Mucosa of descending colon (tissue), 3 donors: ENCODE data around the gene TGFBI. TPM values are rescaled to one million over a fixed set of nuclear protein-coding genes. Genes with fewer than 3 reads are reported as not detected.

Experiments
- ATAC-seq: fragments of 200-7000 bp; cut with Tn5 transposase; one replicate; pipeline ENCODE4 v1.9.1; 2020; ENCODE audit warnings: mild to moderate bottlenecking, moderate library complexity
- DNase-seq, 3 donors: peaks; one replicate each; pipeline ENCODE4 v3.0.0-alpha.2; 2020
- H3K36me3 ChIP-seq: fragments of 200-600 bp; one replicate; pipeline ENCODE4 v1.8.0; 2021; ENCODE audit warnings: low read depth, mild to moderate bottlenecking
- H3K4me1 ChIP-seq: fragments of 200-600 bp; one replicate; pipeline ENCODE4 v1.8.0; 2021; ENCODE audit warnings: low read depth, mild to moderate bottlenecking
- H3K4me3 ChIP-seq: fragments of 200-600 bp; one replicate; pipeline ENCODE4 v1.8.0; 2021; ENCODE audit warnings: mild to moderate bottlenecking
- H3K9me3 ChIP-seq: fragments of 200-600 bp; one replicate; pipeline ENCODE4 v1.8.0; 2021; ENCODE audit warnings: mild to moderate bottlenecking
- CTCF ChIP-seq: fragments of 200-600 bp; IDR thresholded peaks from one replicate; pipeline ENCODE4 v1.8.0; 2022; ENCODE audit warnings: antibody characterized with exemption, mild to moderate bottlenecking
- intact Hi-C, 2 donors: fragments of 100-400 bp; cut with DNase I in 1 of 2; cut with micrococcal nuclease in 1 of 2; formaldehyde crosslinking; loops; one replicate each; pipeline versions ENCODE4 v1.11.0 to v1.11.1; 2022; cut with DNase I, micrococcal nuclease
- total RNA-seq, 3 donors: library from RNA; stranded (reverse); fragmentation: NEBNext Ultra II Directional in 2 of 3; extraction: Animal tissue kit (Norgen Biotek cat#: 25700) in 2 of 3; gene quantifications; one replicate each; pipeline versions ENCODE4 v1.2.1 to v1.2.4, GENCODE V29; 2021 to 2023
- donor health status: DM: no; HTN: no; CAD: no; lungs with moderate emphysema.
- donor health status: DM: no; HTN: no; CAD: no.
- donor health status: DM: no; HTN: yes; CAD: no.

TGFBI gene
- total RNA-seq, 3 donors from 2014 or later, result 26.8 to 77.1 (median 47.0) TPM

- no peaks in the 10 kb centered on the region for H3K9me3 ChIP-seq
- intact Hi-C loops, result no loop called here
These were observed 58.2 kb downstream of the TGFBI start for GRCh38 chr5:136086783-136087566.

DNA sequence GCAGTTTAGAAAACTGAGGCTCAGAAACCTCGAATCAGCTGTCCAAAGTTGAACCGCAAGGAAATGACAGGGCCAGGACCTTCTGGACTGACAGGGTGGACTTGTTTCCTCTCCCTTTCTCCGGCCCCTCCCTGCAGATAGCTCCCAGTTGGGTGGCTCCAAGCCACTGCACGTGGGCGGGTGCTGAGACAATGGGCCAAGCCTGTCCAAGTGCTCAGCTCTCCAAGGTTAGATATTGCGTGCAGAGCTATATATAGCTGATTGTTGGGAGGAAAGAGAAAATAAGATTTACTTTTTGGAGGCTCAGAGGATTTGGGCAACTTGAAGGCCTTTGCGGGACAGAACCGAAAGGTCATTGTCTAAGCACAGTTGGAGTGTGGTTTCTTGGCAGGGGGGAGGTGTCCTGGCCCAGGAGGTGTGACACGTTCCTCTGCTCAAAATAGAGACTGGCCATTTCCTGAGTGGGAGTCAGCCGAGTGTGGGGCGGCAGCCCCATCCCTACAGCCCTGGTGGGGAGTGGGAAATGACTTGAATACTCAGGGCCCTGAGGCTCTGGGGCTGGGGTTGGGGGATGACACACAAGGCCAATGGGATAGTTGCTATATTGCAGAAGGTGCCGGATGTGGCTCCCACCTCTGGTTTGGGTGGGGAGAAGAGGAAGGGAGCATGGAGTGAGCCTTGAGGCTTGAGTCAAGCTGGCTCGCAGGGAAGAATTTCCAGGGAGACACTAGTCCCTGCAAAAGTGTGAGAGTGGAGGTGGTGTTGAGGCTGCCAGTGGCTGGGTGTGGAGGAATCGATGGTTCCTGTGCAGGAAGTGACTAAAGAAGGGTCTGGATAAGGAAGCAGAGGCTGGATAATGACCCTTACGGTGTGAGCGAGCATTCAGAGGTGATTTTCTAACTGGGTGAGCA, 59.4 kb downstream of the TGFBI start:
- Histone ChIP-seq H3K36me3 (no peaks in the 10 kb centered on the region), H3K4me1 (peaks cover 24% of the 10 kb centered on the region), H3K9me3 (no peaks in the 10 kb centered on the region), H3K4me3 (no peak overlapping the region)
- intact Hi-C loops, result no loop called here
- TF ChIP-seq CTCF, result no peak
- ATAC-seq, result peak; percentile 93
- DNase-seq, result peak; percentile 85 to 89 (median 89)

More at GRCh38 chr5:136086783-136087566, 58.2 kb downstream of the TGFBI start:
- Histone ChIP-seq H3K36me3 (no peaks in the 10 kb centered on the region), H3K4me3 (no peak overlapping the region), H3K4me1 (peaks cover 24% of the 10 kb centered on the region)
- ATAC-seq (no peak), DNase-seq (no peak)
- TF ChIP-seq CTCF, result no peak

GRCh38 chr5:136089791-136090190, 61.0 kb downstream of the TGFBI start:
- intact Hi-C loops, result no loop called here
- ATAC-seq, result peak; percentile 84
- H3K36me3 ChIP-seq, result no peaks in the 10 kb centered on the region
- peak in 2 of 3 donors; percentile 54 to 59 for DNase-seq
- no peaks in the 10 kb centered on the region for H3K9me3 ChIP-seq
- no peak for TF ChIP-seq CTCF
- peaks cover 34% of the 10 kb centered on the region for H3K4me1 ChIP-seq
- no peak overlapping the region for H3K4me3 ChIP-seq

- no peak overlapping the region for H3K4me3 ChIP-seq
- ATAC-seq (peak; percentile 29), DNase-seq (peak in 1 of 3 donors; percentile 58)
- H3K36me3 ChIP-seq, result no peaks in the 10 kb centered on the region
- no peaks in the 10 kb centered on the region for H3K9me3 ChIP-seq
- H3K4me1 ChIP-seq, result peaks cover 36% of the 10 kb centered on the region
- intact Hi-C loops, result no loop called here
- no peak for TF ChIP-seq CTCF
These were observed 61.5 kb downstream of the TGFBI start for GRCh38 chr5:136090319-136090718.

DNA sequence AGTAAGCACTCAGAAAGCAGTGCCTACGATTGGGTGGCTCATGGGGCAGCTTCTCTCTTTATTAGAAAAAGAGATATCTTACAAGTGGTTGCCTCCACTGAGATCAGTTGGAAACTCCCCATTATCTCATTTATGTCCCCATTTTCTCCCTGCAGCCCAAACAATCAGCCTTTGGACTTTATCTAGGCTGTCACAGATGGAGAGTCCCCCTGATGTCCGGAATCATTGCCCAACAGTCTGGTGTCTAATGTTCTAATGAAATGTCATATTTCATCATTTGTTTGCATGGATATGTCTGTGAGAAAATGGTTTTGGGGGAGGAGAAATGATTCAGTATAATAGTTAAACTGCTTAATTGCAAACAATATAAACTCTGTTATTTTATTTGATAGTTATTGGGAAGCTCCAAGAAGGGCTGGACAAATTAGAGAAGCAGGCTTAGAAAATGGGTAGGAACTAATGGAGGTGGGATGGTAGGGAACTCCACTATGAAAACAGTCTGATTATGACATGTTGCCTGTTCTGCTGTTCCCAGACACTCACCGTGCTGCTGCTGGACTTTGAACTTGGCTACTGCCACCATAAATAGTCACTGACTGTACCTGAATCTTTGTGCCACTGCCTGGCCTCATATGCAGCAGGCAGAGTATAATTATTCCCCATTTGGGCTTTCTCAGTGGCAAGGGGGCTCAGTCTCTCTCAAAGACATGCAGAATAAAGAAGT, 65.6 kb downstream of the TGFBI start:
- DNase-seq (peak; percentile 58 to 79 (median 64)), ATAC-seq (peak; percentile 91)
- H3K36me3 ChIP-seq, result no peaks in the 10 kb centered on the region
- no peak for TF ChIP-seq CTCF
- no peaks in the 10 kb centered on the region for H3K9me3 ChIP-seq
- peaks cover 24% of the 10 kb centered on the region for H3K4me1 ChIP-seq
- intact Hi-C loops, result no loop called here
- no peak overlapping the region for H3K4me3 ChIP-seq
